HT-29 (cell line): ENCODE results near the gene STEAP3. TPM values are rescaled to one million over a fixed set of nuclear protein-coding genes. Genes with fewer than 3 reads are reported as not detected.

Experiments
- DNase-seq: peaks from one replicate; pipeline ENCODE4 v3.0.0-alpha.2; 2015; ENCODE audit warnings: low spot score
- total RNA-seq: library from RNA; depleted of rRNA; stranded (reverse); fragments of >200 nt; shearing (Covaris generic); gene quantifications from 2 replicates; pipeline ENCODE4 v1.2.3, GENCODE V29; 2014; rRNA removed

STEAP3 gene, protein sequence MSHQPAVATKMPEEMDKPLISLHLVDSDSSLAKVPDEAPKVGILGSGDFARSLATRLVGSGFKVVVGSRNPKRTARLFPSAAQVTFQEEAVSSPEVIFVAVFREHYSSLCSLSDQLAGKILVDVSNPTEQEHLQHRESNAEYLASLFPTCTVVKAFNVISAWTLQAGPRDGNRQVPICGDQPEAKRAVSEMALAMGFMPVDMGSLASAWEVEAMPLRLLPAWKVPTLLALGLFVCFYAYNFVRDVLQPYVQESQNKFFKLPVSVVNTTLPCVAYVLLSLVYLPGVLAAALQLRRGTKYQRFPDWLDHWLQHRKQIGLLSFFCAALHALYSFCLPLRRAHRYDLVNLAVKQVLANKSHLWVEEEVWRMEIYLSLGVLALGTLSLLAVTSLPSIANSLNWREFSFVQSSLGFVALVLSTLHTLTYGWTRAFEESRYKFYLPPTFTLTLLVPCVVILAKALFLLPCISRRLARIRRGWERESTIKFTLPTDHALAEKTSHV
- total RNA-seq, result 9.3 and 9.8 TPM in 2 replicates

DNA sequence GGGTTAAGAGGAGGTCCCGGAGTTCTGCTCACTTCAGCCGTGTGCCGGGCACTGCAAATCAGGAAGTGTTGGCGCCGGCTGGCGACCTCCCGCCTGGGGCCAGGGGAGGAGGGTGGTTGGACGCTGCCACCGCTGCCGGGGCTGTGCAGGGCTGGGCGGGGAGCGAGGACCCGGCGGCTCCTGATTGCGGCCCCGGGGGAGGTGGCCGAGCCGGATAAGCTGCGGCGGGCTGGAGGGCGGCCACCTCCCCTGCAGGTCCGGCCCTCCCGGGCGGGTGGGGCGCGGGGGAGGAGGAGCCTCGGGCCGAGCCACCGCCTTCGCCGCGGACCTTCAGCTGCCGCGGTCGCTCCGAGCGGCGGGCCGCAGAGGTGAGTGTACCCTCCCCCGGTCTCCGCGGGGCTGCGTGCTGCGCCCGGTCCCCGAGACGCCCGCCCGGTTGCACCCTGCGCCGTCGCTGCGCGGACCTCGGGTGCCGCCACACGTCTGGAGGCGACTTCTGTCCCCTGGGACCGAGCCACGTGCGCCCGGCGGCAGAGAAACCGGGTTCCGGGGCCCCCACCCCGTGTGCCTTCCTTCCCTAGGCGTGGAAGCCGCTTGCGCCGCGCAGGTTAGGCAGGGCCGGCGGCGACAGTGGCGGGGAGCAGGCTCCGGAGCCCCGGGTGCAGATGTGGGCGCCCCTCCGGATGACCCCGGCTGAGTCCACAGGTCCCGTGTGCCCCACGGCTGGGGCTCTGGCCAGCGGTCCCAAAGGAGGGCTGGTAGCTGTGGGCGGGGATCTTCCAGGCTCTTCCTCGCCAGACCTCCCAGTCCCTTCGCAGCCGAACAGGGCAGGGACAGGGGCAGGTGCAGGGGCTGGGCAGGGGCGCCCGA, at the start of gene STEAP3:
TSS of gene STEAP3 (plus strand) at position 314 of the 870 bp plus-strand sequence. CDS start 7,179 bp downstream, outside the sequence.
- DNase-seq, result peak; percentile 47

GRCh38 chr2:119174216-119174992, 49.2 kb upstream of the STEAP3 start:
- peak; percentile 60 for DNase-seq

- DNase-seq, result no peak
Observed at GRCh38 chr2:119174993-119175347, 48.7 kb upstream of the STEAP3 start.

- no peak for DNase-seq
Observed at GRCh38 chr2:119175517-119175916, 48.1 kb upstream of the STEAP3 start.

DNA sequence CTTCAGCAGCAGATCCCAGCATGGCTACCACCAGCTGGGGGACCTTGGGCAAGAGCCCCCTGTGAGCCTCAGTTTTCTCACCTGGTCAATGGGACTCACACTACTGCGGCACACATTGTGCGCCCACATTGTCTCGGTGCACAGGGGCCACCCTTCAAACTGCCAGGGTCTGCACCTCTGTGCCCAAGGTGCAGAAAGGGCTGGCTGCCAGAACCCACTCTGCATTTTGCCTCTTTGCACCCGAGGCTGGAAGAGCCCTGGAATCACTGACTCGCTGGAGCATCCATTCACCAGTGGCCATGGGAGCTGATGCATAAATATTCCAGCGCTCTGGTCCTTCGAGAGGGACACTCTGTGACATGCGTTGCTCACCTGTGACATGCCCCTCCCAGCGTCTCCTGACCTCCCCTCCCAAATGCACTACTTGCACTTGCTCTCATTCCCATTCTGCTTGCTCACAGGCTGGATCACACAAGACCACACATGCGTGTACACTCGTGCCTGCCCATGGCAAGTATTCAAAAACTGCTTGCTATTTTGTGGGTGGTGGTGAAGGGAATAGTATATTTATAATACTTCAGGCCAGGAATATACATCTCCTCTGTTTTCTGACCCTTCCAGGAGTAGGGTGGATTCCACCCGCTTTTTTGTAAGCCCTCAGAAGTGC, 46.3 kb upstream of the STEAP3 start:
- DNase-seq, result no peak

- no peak for DNase-seq
Observed at GRCh38 chr2:119177838-119178190, 45.8 kb upstream of the STEAP3 start.

DNA sequence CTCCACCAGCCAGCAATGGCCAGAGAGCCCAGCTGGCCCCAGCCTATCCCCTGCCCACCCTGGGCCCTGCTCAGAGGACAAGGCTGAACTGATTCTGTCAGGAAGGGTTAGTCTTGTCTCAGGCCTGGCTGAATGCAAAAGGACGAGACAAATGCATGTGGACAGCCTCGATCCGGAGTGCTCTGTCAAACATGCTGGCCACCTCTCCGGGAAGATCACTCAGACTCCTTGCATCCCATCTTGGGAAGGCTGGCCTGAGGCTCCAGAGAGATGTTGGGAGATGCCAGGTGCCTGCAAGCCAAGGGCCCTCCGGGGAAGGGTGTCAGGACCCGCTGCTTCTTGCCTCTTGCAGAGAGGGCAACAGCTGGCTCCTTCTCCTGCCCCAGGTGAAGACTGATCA, 44.9 kb upstream of the STEAP3 start:
- DNase-seq, result no peak

- DNase-seq, result no peak
Observed at GRCh38 chr2:119179202-119179601, 44.4 kb upstream of the STEAP3 start.

GRCh38 chr2:119179991-119180390, 43.6 kb upstream of the STEAP3 start:
- no peak for DNase-seq

GRCh38 chr2:119180892-119181291, 42.7 kb upstream of the STEAP3 start:
- no peak for DNase-seq

DNA sequence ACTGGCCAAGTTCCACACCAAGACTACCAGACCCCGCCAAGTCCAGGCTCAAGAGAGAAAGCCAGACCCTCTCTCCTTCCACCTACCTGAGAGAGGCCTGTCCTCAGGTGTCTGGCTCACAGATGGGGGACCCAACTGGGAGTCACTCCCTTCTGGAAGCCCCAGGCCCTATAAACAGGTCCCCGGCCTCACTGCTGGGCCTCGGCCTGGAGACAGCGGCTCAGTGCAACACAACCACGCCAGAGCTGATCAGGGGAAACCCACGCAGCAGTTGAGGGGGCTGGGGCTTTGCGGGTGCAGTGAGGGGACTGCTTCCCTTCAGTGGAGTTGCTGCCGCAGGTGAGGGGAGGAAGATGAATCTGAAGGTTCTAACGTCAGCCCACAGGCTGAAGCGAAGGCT, 42.2 kb upstream of the STEAP3 start:
- DNase-seq, result no peak

DNA sequence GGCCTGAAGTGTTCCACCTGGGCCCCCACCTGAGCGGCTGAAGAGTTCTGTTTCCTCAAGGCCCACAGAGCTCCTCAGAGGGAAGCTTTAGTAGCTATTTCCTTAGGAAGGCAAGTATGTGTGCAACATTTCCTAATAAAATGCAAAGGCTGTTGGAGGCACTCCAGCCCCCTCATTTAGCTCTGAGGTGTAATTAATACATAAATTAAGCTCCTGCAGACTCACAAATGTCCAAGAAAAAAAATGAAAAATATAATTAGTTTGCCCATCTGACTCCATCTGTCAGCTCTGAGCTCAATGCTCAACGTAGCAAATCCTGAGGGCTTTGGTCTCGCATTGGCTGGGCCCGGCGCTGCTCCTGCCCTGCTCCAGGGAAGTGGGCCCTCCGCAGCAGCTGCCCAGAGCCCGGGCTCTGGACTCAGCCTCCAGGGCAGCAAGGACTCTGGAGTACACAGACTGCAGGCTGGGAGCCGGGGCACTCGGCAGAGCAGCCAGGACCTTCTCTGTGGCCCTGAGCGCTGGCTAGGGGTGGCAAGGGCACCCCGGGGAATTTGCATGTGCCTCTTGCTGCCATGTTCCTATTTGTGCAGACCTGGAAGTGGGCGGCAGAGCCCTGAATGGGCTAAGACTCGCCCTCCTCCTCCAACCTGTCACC, 41.7 kb upstream of the STEAP3 start:
- DNase-seq, result no peak

- DNase-seq, result no peak
Observed at GRCh38 chr2:119184512-119184911, 39.1 kb upstream of the STEAP3 start.

DNA sequence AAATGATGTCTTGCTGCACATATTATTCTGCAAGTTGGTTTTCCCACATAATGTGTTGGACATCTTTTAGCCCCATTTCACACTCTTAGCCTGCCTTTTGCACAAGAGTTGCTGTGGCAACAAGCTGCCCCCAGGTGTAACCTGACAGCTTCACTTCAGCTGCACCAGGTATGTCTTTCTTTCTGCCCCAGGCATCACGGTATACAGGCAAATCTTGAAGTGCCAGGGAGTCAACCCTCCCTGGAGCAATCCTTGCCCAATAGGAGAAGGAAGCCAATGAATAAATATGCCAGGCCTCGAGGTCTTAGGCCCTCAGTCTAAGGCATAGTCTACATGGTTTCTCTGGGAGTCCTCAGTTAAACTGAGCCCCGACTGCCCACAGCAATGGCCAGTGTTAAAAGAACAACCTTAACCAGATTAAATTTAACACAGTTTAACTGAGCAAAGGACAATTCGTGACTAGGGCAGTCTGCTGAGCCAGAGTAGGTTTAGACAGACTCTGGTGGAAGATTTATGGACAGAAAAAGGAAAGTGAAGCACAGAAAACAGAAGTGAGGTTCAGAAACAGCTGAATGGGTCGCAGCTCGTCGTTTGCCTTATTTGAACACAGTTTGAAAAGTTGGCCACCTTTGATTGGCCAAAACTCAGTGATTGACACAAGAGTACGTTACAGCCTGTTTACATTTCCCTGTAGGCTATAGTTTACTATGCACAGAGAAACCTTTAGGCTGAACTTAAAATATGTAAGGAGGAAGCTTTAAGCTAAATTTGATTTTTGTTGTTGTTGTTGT, 33.1 kb upstream of the STEAP3 start:
- DNase-seq, result no peak

DNA sequence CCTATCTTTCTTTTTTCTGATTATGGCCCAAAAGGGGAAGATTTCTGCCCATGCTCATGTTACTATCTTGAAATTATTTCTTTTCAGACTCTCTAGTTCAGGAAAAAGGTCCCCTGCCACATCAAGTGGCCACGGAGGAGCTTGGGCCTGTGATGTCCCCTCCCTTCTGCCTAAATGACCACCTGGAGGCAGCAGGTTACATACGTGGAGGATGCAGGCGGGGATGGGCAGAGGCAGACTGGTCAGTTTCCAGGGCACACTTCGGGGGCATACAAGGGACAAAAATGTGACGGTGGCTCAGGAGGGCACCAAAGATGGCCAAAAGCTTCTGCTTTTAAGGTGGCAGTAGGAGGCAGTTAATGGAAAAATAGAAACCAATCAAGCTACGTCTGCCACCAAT, 30.7 kb upstream of the STEAP3 start:
- no peak for DNase-seq

- DNase-seq, result no peak
Observed at GRCh38 chr2:119195001-119195400, 28.6 kb upstream of the STEAP3 start.

GRCh38 chr2:119195887-119196286, 27.7 kb upstream of the STEAP3 start:
- DNase-seq, result no peak

- DNase-seq, result no peak
Observed at GRCh38 chr2:119196301-119197125, 27.1 kb upstream of the STEAP3 start.

DNA sequence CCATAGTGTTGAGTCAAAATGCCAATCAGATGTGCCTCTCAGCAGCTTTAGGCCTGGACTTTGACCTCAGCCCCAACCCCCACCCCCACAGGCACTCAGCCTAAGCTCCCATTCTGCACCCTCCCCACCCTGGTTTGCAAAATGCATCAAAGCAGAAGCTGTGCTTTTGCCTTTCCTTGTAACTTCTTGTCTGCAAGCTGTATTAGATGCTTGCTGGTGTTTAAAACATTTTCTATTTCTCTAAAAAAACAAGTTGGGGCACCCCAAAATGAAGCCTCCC, 26.6 kb upstream of the STEAP3 start:
- no peak for DNase-seq
